ENCODE measurements around the gene CCDC192. TPM values are rescaled to one million over a fixed set of nuclear protein-coding genes. Genes with fewer than 3 reads are reported as not detected.
"Not testable (repeated sequence)": the region's sequence is repeated elsewhere in the genome, so short reads cannot be mapped to it uniquely, and the experiment has no call there.

Gene CCDC192
- total and polyA plus RNA-seq, 2 experiments from 2014 or later, result 0.92 TPM; not detected in 1

- H3K4me1 ChIP-seq (ENCODE audit: low read depth), result peaks cover 5% of the 10 kb centered on the region
- H3K9me3 ChIP-seq (ENCODE audit: low read depth), result no peaks in the 10 kb centered on the region
- H3K27me3 ChIP-seq, result no peaks in the 10 kb centered on the region
- TF ChIP-seq CTCF (IDR thresholded peaks at IDR 0.05; ENCODE audit: low read depth, low read length), result no peak
- no peak overlapping the region for H3K4me3 ChIP-seq
- H3K27ac ChIP-seq, result no peak overlapping the region
- DNase-seq (ENCODE audit: low read depth in 1 of 2, low spot score in 1 of 2), result no peak
- no peaks in the 10 kb centered on the region for H3K36me3 ChIP-seq
These were observed 38.2 kb downstream of the CCDC192 start for GRCh38 chr5:127741412-127741811.

GRCh38 chr5:127744241-127744640 lies 41.0 kb downstream of the CCDC192 start:
- peaks cover 5% of the 10 kb centered on the region for H3K4me1 ChIP-seq (ENCODE audit: low read depth)
- no peak for DNase-seq (ENCODE audit: low read depth in 1 of 2, low spot score in 1 of 2)
- H3K9me3 ChIP-seq (ENCODE audit: low read depth), result no peaks in the 10 kb centered on the region
- no peaks in the 10 kb centered on the region for H3K36me3 ChIP-seq
- TF ChIP-seq CTCF (IDR thresholded peaks at IDR 0.05; ENCODE audit: low read depth, low read length), result no peak
- no peaks in the 10 kb centered on the region for H3K27me3 ChIP-seq
- no peak overlapping the region for H3K27ac ChIP-seq
- H3K4me3 ChIP-seq, result no peak overlapping the region

GRCh38 chr5:127746756-127747155 lies 43.6 kb downstream of the CCDC192 start:
- no peaks in the 10 kb centered on the region for H3K4me1 ChIP-seq (ENCODE audit: low read depth)
- H3K9me3 ChIP-seq (ENCODE audit: low read depth), result no peaks in the 10 kb centered on the region
- peak; percentile 60 for TF ChIP-seq CTCF (IDR thresholded peaks at IDR 0.05; ENCODE audit: low read depth, low read length)
- no peaks in the 10 kb centered on the region for H3K36me3 ChIP-seq
- H3K27ac ChIP-seq, result no peak overlapping the region
- no peak overlapping the region for H3K4me3 ChIP-seq
- no peaks in the 10 kb centered on the region for H3K27me3 ChIP-seq
- DNase-seq (ENCODE audit: low read depth in 1 of 2, low spot score in 1 of 2), result peak in 1 of 2 donors; percentile 68

- DNase-seq (ENCODE audit: low read depth in 1 of 2, low spot score in 1 of 2); H3K4me3 ChIP-seq: not testable (repeated sequence)
These were observed 49.5 kb downstream of the CCDC192 start for GRCh38 chr5:127752503-127753265.

GRCh38 chr5:127754259-127754658 lies 51.1 kb downstream of the CCDC192 start:
- H3K4me1 ChIP-seq (ENCODE audit: low read depth), result no peaks in the 10 kb centered on the region
- H3K27me3 ChIP-seq, result no peaks in the 10 kb centered on the region
- no peak overlapping the region for H3K27ac ChIP-seq
- no peaks in the 10 kb centered on the region for H3K9me3 ChIP-seq (ENCODE audit: low read depth)
- H3K4me3 ChIP-seq, result no peak overlapping the region
- TF ChIP-seq CTCF (IDR thresholded peaks at IDR 0.05; ENCODE audit: low read depth, low read length), result no peak
- H3K36me3 ChIP-seq, result no peaks in the 10 kb centered on the region
- DNase-seq (ENCODE audit: low read depth in 1 of 2, low spot score in 1 of 2), result peak in 1 of 2 donors; percentile 48

More at GRCh38 chr5:127752503-127753265, 49.5 kb downstream of the CCDC192 start:
- not testable (repeated sequence) for H3K27me3 ChIP-seq; H3K36me3 ChIP-seq; H3K27ac ChIP-seq; H3K9me3 ChIP-seq (ENCODE audit: low read depth); H3K4me1 ChIP-seq (ENCODE audit: low read depth)

- Histone ChIP-seq H3K4me1 (ENCODE audit: low read depth) (no peaks in the 10 kb centered on the region), H3K9me3 (ENCODE audit: low read depth) (no peaks in the 10 kb centered on the region), H3K27ac (no peak overlapping the region), H3K27me3 (no peaks in the 10 kb centered on the region), H3K4me3 (no peak overlapping the region), H3K36me3 (no peaks in the 10 kb centered on the region)
- DNase-seq (ENCODE audit: low read depth in 1 of 2, low spot score in 1 of 2), result no peak
- TF ChIP-seq CTCF (IDR thresholded peaks at IDR 0.05; ENCODE audit: low read depth, low read length), result no peak
These were observed 51.5 kb downstream of the CCDC192 start for GRCh38 chr5:127754706-127755105.
